ENCODE results near the gene GPR171.

DNA sequence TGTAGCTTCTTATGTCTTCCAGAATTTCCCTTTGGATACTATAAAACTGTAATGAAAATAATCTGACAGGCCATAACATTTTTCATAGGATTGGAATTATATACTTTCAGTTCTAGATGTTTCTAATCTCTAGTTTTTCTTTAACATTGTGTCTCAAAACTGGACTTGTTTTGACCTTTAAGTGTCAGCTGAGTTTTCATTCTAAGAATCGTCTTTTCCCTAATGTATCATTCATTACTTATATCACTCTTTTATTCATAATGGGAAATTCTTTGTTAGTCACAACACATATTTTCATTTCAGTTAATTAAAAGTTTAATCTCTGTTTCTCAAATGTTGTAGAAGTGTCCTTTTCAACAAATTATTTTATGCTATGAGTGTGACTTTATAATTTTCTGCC, 11.9 kb downstream of the GPR171 start:
- TF ChIP-seq CTCF (IDR thresholded peaks at IDR 0.05) (no peak), EZH2 (IDR thresholded peaks at IDR 0.05; ENCODE audit: borderline replicate concordance, insufficient read depth, low read depth, low read length, poor library complexity, severe bottlenecking) (no peak)
